Liver (tissue), 9 donors: Measurements from ENCODE around the gene NTHL1. TPM values are rescaled to one million over a fixed set of nuclear protein-coding genes. Genes with fewer than 3 reads are reported as not detected.

Experiments used
- DNase-seq: peaks from one replicate; pipeline ENCODE4 v3.0.0-alpha.2; 2017; ENCODE audit warnings: low spot score
- H3K27ac ChIP-seq, 2 donors: one replicate each; pipeline ENCODE4 v1.7.0; 2013; ENCODE audit warnings: inconsistent platforms in 2 of 2, low read length in 2 of 2, control low read depth in 1 of 2, low read depth in 1 of 2, mild to moderate bottlenecking in 1 of 2
- H3K27me3 ChIP-seq, 4 donors: one replicate each; pipeline versions ENCODE4 v1.6.1 to v1.7.0; 2013; ENCODE audit warnings: low read length in 3 of 4, inconsistent platforms in 1 of 4, mild to moderate bottlenecking in 1 of 4, moderate library complexity in 1 of 4; ENCODE audit not compliant: control insufficient read depth in 4 of 4, insufficient read depth in 4 of 4
- H3K36me3 ChIP-seq, 4 donors: one replicate each; pipeline versions ENCODE4 v1.6.1 to v1.7.0; 2013; ENCODE audit warnings: low read length in 3 of 4, mild to moderate bottlenecking in 3 of 4, low read depth in 1 of 4, moderate library complexity in 1 of 4; ENCODE audit not compliant: control insufficient read depth in 4 of 4, insufficient read depth in 3 of 4
- H3K4me1 ChIP-seq, 4 donors: one replicate each; pipeline versions ENCODE4 v1.6.1 to v1.7.0; 2013; ENCODE audit warnings: low read length in 3 of 4, mild to moderate bottlenecking in 3 of 4, moderate library complexity in 1 of 4; ENCODE audit not compliant: control insufficient read depth in 4 of 4, insufficient read depth in 4 of 4
- H3K4me3 ChIP-seq, 3 donors: one replicate each; pipeline versions ENCODE4 v1.6.1 to v1.7.0; 2013; ENCODE audit warnings: low read length in 3 of 3, control low read depth in 1 of 3, low read depth in 1 of 3, mild to moderate bottlenecking in 1 of 3
- H3K9ac ChIP-seq, 2 donors: one replicate each; pipeline ENCODE4 v1.7.0; 2013; ENCODE audit warnings: low read length in 2 of 2, mild to moderate bottlenecking in 2 of 2, moderate library complexity in 2 of 2, control low read depth in 1 of 2, low read depth in 1 of 2
- H3K9me3 ChIP-seq, 4 donors: one replicate each; pipeline versions ENCODE4 v1.6.1 to v1.7.0; 2013; ENCODE audit warnings: low read length in 3 of 4; ENCODE audit not compliant: control insufficient read depth in 4 of 4
- ATF3 ChIP-seq: IDR thresholded peaks from 2 replicates; pipeline ENCODE4 v1.6.1; 2016; ENCODE audit warnings: antibody characterized with exemption
- EGR1 ChIP-seq, 2 donors: IDR thresholded peaks; 2 replicates each; pipeline ENCODE4 v1.6.1; 2016 to 2018; ENCODE audit warnings: antibody characterized with exemption in 2 of 2, low read depth in 2 of 2
- FOXA1 ChIP-seq: IDR thresholded peaks from 2 replicates; pipeline ENCODE4 v1.6.1; 2016; ENCODE audit warnings: antibody characterized with exemption
- FOXA2 ChIP-seq: IDR thresholded peaks from 2 replicates; pipeline ENCODE4 v1.6.1; 2016; ENCODE audit warnings: antibody characterized with exemption
- GABPA ChIP-seq, 2 donors: IDR thresholded peaks in 1 of 2; conservative IDR thresholded peaks in 1 of 2; 2 replicates each; pipeline ENCODE4 v1.6.1; 2016; ENCODE audit warnings: antibody characterized with exemption in 2 of 2, mild to moderate bottlenecking in 1 of 2, moderate library complexity in 1 of 2
- HNF4A ChIP-seq, 2 donors: conservative IDR thresholded peaks; 2 replicates each; pipeline ENCODE4 v1.6.1; 2016; ENCODE audit warnings: antibody characterized with exemption in 2 of 2, mild to moderate bottlenecking in 2 of 2
- HNF4G ChIP-seq: IDR thresholded peaks from 2 replicates; pipeline ENCODE4 v1.6.1; 2016; ENCODE audit warnings: antibody characterized with exemption
- JUND ChIP-seq, 2 donors: IDR thresholded peaks; 2 replicates each; pipeline ENCODE4 v1.6.1; 2016; ENCODE audit warnings: antibody characterized with exemption in 2 of 2
- NR2F2 ChIP-seq: IDR thresholded peaks from 2 replicates; pipeline ENCODE4 v1.6.1; 2016; ENCODE audit warnings: antibody characterized with exemption
- RAD21 ChIP-seq, 2 donors: IDR thresholded peaks; 2 replicates each; pipeline ENCODE4 v1.6.1; 2016; ENCODE audit warnings: antibody characterized with exemption in 2 of 2, mild to moderate bottlenecking in 2 of 2
- REST ChIP-seq: IDR thresholded peaks from 2 replicates; pipeline ENCODE4 v1.6.1; 2016; ENCODE audit warnings: antibody characterized with exemption, mild to moderate bottlenecking
- RXRA ChIP-seq, 2 donors: IDR thresholded peaks; 2 replicates each; pipeline ENCODE4 v1.6.1; 2017 to 2018; ENCODE audit warnings: antibody characterized with exemption in 2 of 2, mild to moderate bottlenecking in 1 of 2
- SP1 ChIP-seq: IDR thresholded peaks from 2 replicates; pipeline ENCODE4 v1.6.1; 2018; ENCODE audit warnings: antibody characterized with exemption, mild to moderate bottlenecking
- TAF1 ChIP-seq: conservative IDR thresholded peaks from 2 replicates; pipeline ENCODE4 v1.6.1; 2016; ENCODE audit warnings: antibody characterized with exemption, mild to moderate bottlenecking
- YY1 ChIP-seq: IDR thresholded peaks from 2 replicates; pipeline ENCODE4 v1.6.1; 2016; ENCODE audit warnings: antibody characterized with exemption, mild to moderate bottlenecking
- ZBTB33 ChIP-seq: IDR thresholded peaks from 2 replicates; pipeline ENCODE4 v1.6.1; 2016; ENCODE audit warnings: antibody characterized with exemption
- WGBS: extraction: QIAGEN DNeasy Blood & Tissue Kit; methylation state at CpG from one replicate; pipeline ENCODE4 v1.1.7; 2013; 5-methylcytosine and 5-hydroxymethylcytosine counted together
- polyA plus RNA-seq, 2 donors: library from polyadenylated mRNA; stranded (reverse) in 1 of 2; unstranded in 1 of 2; fragments of 200-250 nt in 1 of 2; fragments of >200 nt in 1 of 2; fragmentation: Nextera tagmentation in 1 of 2; extraction: Ambion mirVana in 1 of 2; gene quantifications; one replicate each; pipeline versions ENCODE4 v1.2.1 to v1.2.3, GENCODE V29; 2013 to 2015
- total RNA-seq, 2 donors: library from RNA; depleted of rRNA; stranded (reverse); fragments of >200 nt; gene quantifications; one replicate each; pipeline ENCODE4 v1.2.3, GENCODE V29; 2014
- TF ChIP-seq, protein P1 (sequence below): fragments of 150-350 bp; IDR thresholded peaks from 2 replicates; pipeline ENCODE4 v1.5.1; 2017; ENCODE audit warnings: improper control_type of control experiment, low read depth, low read length; ENCODE audit not compliant: missing input control
- TF ChIP-seq, protein P2 (sequence below): IDR thresholded peaks from 2 replicates; pipeline ENCODE4 v1.6.1; 2016; ENCODE audit warnings: antibody characterized with exemption
- donor health status: healthy.
- donor health status: healthy.
- donor health status: healthy.
- donor health status: healthy.
- donor health status: healthy.

Gene NTHL1
- total and polyA plus RNA-seq, 4 donors: 10.4 to 166 (median 19.1) TPM

DNA sequence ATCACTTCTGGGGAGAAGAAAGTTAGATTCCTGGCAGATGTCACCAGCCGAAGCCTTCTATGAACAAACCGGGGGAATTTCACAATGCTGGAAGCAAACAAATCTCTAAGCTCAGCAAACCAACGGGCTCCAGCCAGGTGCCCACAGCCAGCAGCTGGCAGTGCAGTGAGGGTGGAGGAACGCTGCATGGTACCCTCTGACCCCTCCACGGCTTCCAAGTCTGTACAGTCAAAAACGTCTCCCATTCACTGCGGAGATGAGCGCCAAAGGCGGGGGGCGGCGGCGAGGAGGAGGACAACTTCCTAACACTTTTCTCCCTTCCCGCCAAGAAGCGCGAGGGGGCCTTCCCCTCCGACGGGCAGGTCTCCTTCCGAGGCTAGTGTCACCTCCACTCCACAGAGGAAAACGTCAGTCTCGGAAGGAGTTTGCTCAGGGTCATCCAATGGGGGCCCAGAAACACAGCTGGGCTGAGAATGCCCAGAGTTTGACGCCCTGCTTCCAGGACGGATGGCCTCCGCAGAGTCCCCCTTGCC, 38.9 kb downstream of the NTHL1 start:
- TF ChIP-seq SP1 (peak; percentile 48), REST (peak; percentile 47), HNF4G (no peak), HNF4A (conservative IDR thresholded peaks at IDR 0.05) (peak; percentile 48 to 66), ZBTB33 (no peak), NR2F2 (peak; percentile 53), GABPA (IDR thresholded peaks at IDR 0.05 in 1 of 2, conservative IDR thresholded peaks at IDR 0.05 in 1 of 2) (peak in 1 of 2 donors; percentile 75), FOXA2 (no peak), TAF1 (no peak), RXRA (IDR thresholded peaks at IDR 0.05) (peak in 1 of 2 donors; percentile 74), ATF3 (no peak), EGR1 (IDR thresholded peaks at IDR 0.05; ENCODE audit: low read depth in 2 of 2) (no peak), JUND (IDR thresholded peaks at IDR 0.05) (peak in 1 of 2 donors; percentile 56), RAD21 (IDR thresholded peaks at IDR 0.05) (peak; percentile 24 to 38), FOXA1 (no peak), YY1 (peak; percentile 36)
- TF ChIP-seq, protein P1, sequence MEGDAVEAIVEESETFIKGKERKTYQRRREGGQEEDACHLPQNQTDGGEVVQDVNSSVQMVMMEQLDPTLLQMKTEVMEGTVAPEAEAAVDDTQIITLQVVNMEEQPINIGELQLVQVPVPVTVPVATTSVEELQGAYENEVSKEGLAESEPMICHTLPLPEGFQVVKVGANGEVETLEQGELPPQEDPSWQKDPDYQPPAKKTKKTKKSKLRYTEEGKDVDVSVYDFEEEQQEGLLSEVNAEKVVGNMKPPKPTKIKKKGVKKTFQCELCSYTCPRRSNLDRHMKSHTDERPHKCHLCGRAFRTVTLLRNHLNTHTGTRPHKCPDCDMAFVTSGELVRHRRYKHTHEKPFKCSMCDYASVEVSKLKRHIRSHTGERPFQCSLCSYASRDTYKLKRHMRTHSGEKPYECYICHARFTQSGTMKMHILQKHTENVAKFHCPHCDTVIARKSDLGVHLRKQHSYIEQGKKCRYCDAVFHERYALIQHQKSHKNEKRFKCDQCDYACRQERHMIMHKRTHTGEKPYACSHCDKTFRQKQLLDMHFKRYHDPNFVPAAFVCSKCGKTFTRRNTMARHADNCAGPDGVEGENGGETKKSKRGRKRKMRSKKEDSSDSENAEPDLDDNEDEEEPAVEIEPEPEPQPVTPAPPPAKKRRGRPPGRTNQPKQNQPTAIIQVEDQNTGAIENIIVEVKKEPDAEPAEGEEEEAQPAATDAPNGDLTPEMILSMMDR: no peak
- TF ChIP-seq, protein P2, sequence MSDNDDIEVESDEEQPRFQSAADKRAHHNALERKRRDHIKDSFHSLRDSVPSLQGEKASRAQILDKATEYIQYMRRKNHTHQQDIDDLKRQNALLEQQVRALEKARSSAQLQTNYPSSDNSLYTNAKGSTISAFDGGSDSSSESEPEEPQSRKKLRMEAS: no peak
- peaks cover 0 to 2% (median 0%) of the 10 kb centered on the region in 4 donors for H3K36me3 ChIP-seq
- H3K4me3 ChIP-seq: peak overlapping the region; percentile 75 to 93 (median 80)
- no peaks in the 10 kb centered on the region for H3K9me3 ChIP-seq
- peak overlapping the region; percentile 60 to 78 for H3K27ac ChIP-seq
- H3K27me3 ChIP-seq: no peaks in the 10 kb centered on the region
- 1% methylated on average over 23 of the region's 23 CpGs for WGBS
- peak overlapping the region; percentile 41 to 79 for H3K9ac ChIP-seq
- H3K4me1 ChIP-seq: peaks cover 36 to 57% (median 51%) of the 10 kb centered on the region in 4 donors
- DNase-seq: no peak
